PC-9 (cell line): ENCODE measurements around the gene PDPR.
"Not testable (repeated sequence)": the region's sequence is repeated elsewhere in the genome, so short reads cannot be mapped to it uniquely, and the experiment has no call there.

ENCODE experiments used
- EZH2 ChIP-seq: fragments of 200-600 bp; sonication (generic); IDR thresholded peaks from 2 replicates; pipeline ENCODE4 v1.8.0; 2017; ENCODE audit warnings: antibody characterized with exemption, low read depth
- TF ChIP-seq, protein P1 (sequence below): fragments of 200-600 bp; sonication (generic); conservative IDR thresholded peaks from 2 replicates; pipeline ENCODE4 v1.6.1; 2017; ENCODE audit warnings: mixed run types, antibody characterized with exemption, mild to moderate bottlenecking, moderate library complexity

DNA sequence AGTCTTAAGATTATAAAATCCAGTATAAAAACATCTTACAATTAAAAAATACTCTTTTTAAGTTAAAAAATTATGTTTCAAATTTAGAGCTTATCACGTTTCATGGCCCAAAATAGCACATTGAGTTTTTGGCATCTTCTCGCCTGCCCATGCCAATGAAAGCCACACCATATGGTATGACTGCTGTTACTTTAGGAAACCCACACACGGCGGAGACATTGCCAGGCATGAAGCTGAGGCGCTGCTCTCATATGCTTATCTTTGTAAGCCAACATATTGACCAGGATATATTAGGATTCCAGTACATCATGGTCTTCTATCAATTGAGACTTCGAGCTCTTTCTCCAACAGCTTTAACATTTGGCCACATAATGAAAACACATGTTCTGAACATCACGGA lies 32.9 kb upstream of the PDPR start:
- TF ChIP-seq, protein P1, sequence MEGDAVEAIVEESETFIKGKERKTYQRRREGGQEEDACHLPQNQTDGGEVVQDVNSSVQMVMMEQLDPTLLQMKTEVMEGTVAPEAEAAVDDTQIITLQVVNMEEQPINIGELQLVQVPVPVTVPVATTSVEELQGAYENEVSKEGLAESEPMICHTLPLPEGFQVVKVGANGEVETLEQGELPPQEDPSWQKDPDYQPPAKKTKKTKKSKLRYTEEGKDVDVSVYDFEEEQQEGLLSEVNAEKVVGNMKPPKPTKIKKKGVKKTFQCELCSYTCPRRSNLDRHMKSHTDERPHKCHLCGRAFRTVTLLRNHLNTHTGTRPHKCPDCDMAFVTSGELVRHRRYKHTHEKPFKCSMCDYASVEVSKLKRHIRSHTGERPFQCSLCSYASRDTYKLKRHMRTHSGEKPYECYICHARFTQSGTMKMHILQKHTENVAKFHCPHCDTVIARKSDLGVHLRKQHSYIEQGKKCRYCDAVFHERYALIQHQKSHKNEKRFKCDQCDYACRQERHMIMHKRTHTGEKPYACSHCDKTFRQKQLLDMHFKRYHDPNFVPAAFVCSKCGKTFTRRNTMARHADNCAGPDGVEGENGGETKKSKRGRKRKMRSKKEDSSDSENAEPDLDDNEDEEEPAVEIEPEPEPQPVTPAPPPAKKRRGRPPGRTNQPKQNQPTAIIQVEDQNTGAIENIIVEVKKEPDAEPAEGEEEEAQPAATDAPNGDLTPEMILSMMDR = not testable (repeated sequence)
- TF ChIP-seq EZH2 = not testable (repeated sequence)
